ENCODE measurements around the gene SLC29A3. TPM values are rescaled to one million over a fixed set of nuclear protein-coding genes. Genes with fewer than 3 reads are reported as not detected.
"Not testable (repeated sequence)": the region's sequence is repeated elsewhere in the genome, so short reads cannot be mapped to it uniquely, and the experiment has no call there.

Gene SLC29A3
- polyA plus RNA-seq, 6 donors from 2014 or later: 4.3 to 14.5 (median 5.4) TPM

- no peak for DNase-seq
- Mint-ChIP-seq H3K9me3 (peaks cover 0 to 1% (median 0%) of the 10 kb centered on the region in 7 donors), H3K27ac (no peak overlapping the region), H3K4me1 (peaks cover 0 to 22% (median 10%) of the 10 kb centered on the region in 3 donors), H3K36me3 (peaks cover 8 to 10% of the 10 kb centered on the region in 2 donors), H3K27me3 (no peaks in the 10 kb centered on the region), H3K4me3 (no peak overlapping the region)
- no peak for ATAC-seq (ENCODE audit: low read depth in 2 of 2)
Observed at GRCh38 chr10:71354776-71355175, 35.7 kb downstream of the SLC29A3 start.

GRCh38 chr10:71355886-71356285 lies 36.8 kb downstream of the SLC29A3 start:
- H3K9me3 Mint-ChIP-seq: peaks cover 0 to 2% (median 0%) of the 10 kb centered on the region in 7 donors
- no peak for DNase-seq
- no peak overlapping the region for H3K4me3 Mint-ChIP-seq
- H3K4me1 Mint-ChIP-seq: peaks cover 0 to 27% (median 10%) of the 10 kb centered on the region in 3 donors
- ATAC-seq (ENCODE audit: low read depth in 2 of 2): no peak
- peak overlapping the region in 1 of 6 donors; percentile 12 for H3K27ac Mint-ChIP-seq
- no peaks in the 10 kb centered on the region for H3K27me3 Mint-ChIP-seq
- peaks cover 8% of the 10 kb centered on the region in 2 donors for H3K36me3 Mint-ChIP-seq

GRCh38 chr10:71357792-71358265 lies 38.8 kb downstream of the SLC29A3 start:
- H3K27ac Mint-ChIP-seq: peak overlapping the region in 5 of 6 donors; percentile 30 to 83 (median 51)
- DNase-seq (no peak), ATAC-seq (ENCODE audit: low read depth in 2 of 2) (no peak)
- peaks cover 0 to 2% (median 0%) of the 10 kb centered on the region in 7 donors for H3K9me3 Mint-ChIP-seq
- H3K36me3 Mint-ChIP-seq: peaks cover 7 to 8% of the 10 kb centered on the region in 2 donors
- H3K4me3 Mint-ChIP-seq: no peak overlapping the region
- H3K4me1 Mint-ChIP-seq: peaks cover 0 to 27% (median 10%) of the 10 kb centered on the region in 3 donors
- no peaks in the 10 kb centered on the region for H3K27me3 Mint-ChIP-seq

- DNase-seq: no peak
- H3K4me1 Mint-ChIP-seq: peaks cover 0 to 27% (median 10%) of the 10 kb centered on the region in 3 donors
- no peaks in the 10 kb centered on the region for H3K27me3 Mint-ChIP-seq
- H3K9me3 Mint-ChIP-seq: peaks cover 0 to 2% (median 0%) of the 10 kb centered on the region in 7 donors
- peaks cover 6 to 7% of the 10 kb centered on the region in 2 donors for H3K36me3 Mint-ChIP-seq
- no peak overlapping the region for H3K4me3 Mint-ChIP-seq
- no peak for ATAC-seq (ENCODE audit: low read depth in 2 of 2)
- peak overlapping the region in 4 of 6 donors; percentile 12 to 90 (median 64) for H3K27ac Mint-ChIP-seq
Observed at GRCh38 chr10:71358277-71358676, 39.2 kb downstream of the SLC29A3 start.

- H3K27me3 Mint-ChIP-seq; ATAC-seq (ENCODE audit: low read depth in 2 of 2); DNase-seq; H3K36me3 Mint-ChIP-seq; H3K9me3 Mint-ChIP-seq: not testable (repeated sequence)
- Mint-ChIP-seq H3K4me3 (peak overlapping the region in 4 of 8 donors; percentile 53 to 76 (median 70)), H3K4me1 (peaks cover 0 to 27% (median 10%) of the 10 kb centered on the region in 3 donors), H3K27ac (peak overlapping the region in 5 of 6 donors; percentile 44 to 91 (median 83))
Observed at GRCh38 chr10:71358906-71359305, 39.8 kb downstream of the SLC29A3 start.

GRCh38 chr10:71359364-71360046 lies 40.4 kb downstream of the SLC29A3 start:
- Mint-ChIP-seq H3K9me3 (peaks cover 0 to 2% (median 0%) of the 10 kb centered on the region in 7 donors), H3K4me3 (peak overlapping the region in 5 of 8 donors; percentile 42 to 76 (median 69)), H3K4me1 (peaks cover 0 to 27% (median 10%) of the 10 kb centered on the region in 3 donors), H3K27me3 (no peaks in the 10 kb centered on the region), H3K27ac (peak overlapping the region; percentile 14 to 91 (median 76)), H3K36me3 (peaks cover 4 to 7% of the 10 kb centered on the region in 2 donors)
- peak; percentile 33 for DNase-seq
- ATAC-seq (ENCODE audit: low read depth in 2 of 2): peak; percentile 83 to 86

- peaks cover 7% of the 10 kb centered on the region in 2 donors for H3K36me3 Mint-ChIP-seq
- ATAC-seq (ENCODE audit: low read depth in 2 of 2): no peak
Observed at GRCh38 chr10:71360735-71361134, 41.7 kb downstream of the SLC29A3 start.

GRCh38 chr10:71361581-71361980 lies 42.5 kb downstream of the SLC29A3 start:
- Mint-ChIP-seq H3K4me1 (peaks cover 0 to 27% (median 10%) of the 10 kb centered on the region in 3 donors), H3K36me3 (peaks cover 7% of the 10 kb centered on the region in 2 donors), H3K9me3 (peaks cover 0 to 2% (median 0%) of the 10 kb centered on the region in 7 donors), H3K27ac (no peak overlapping the region), H3K4me3 (no peak overlapping the region), H3K27me3 (no peaks in the 10 kb centered on the region)
- DNase-seq: no peak
- no peak for ATAC-seq (ENCODE audit: low read depth in 2 of 2)

More at GRCh38 chr10:71360735-71361134, 41.7 kb downstream of the SLC29A3 start:
- no peaks in the 10 kb centered on the region for H3K27me3 Mint-ChIP-seq
- H3K9me3 Mint-ChIP-seq: peaks cover 0 to 2% (median 0%) of the 10 kb centered on the region in 7 donors
- no peak overlapping the region for H3K4me3 Mint-ChIP-seq
- H3K4me1 Mint-ChIP-seq: peaks cover 0 to 27% (median 10%) of the 10 kb centered on the region in 3 donors
- no peak for DNase-seq
- H3K27ac Mint-ChIP-seq: no peak overlapping the region

GRCh38 chr10:71362141-71362540 lies 43.1 kb downstream of the SLC29A3 start:
- Mint-ChIP-seq H3K4me3 (peak overlapping the region in 1 of 8 donors; percentile 72), H3K36me3 (peaks cover 7% of the 10 kb centered on the region in 2 donors), H3K27me3 (no peaks in the 10 kb centered on the region), H3K27ac (peak overlapping the region in 1 of 6 donors; percentile 32), H3K4me1 (peaks cover 0 to 27% (median 10%) of the 10 kb centered on the region in 3 donors), H3K9me3 (peaks cover 0 to 3% (median 0%) of the 10 kb centered on the region in 7 donors)
- DNase-seq: no peak
- ATAC-seq (ENCODE audit: low read depth in 2 of 2): no peak

- H3K9me3 Mint-ChIP-seq: peaks cover 0 to 3% (median 0%) of the 10 kb centered on the region in 7 donors
Observed at GRCh38 chr10:71363936-71364335, 44.9 kb downstream of the SLC29A3 start.

GRCh38 chr10:71365366-71365765 lies 46.3 kb downstream of the SLC29A3 start:
- Mint-ChIP-seq H3K4me3 (no peak overlapping the region), H3K4me1 (peaks cover 0 to under 1% (median 0%) of the 10 kb centered on the region in 3 donors), H3K27me3 (no peaks in the 10 kb centered on the region), H3K36me3 (peaks cover 7% of the 10 kb centered on the region in 2 donors), H3K27ac (peak overlapping the region in 2 of 6 donors; percentile 19 to 47), H3K9me3 (peaks cover 0 to 3% (median 0%) of the 10 kb centered on the region in 7 donors)
- ATAC-seq (ENCODE audit: low read depth in 2 of 2) (no peak), DNase-seq (no peak)

More at GRCh38 chr10:71363936-71364335, 44.9 kb downstream of the SLC29A3 start:
- ATAC-seq (ENCODE audit: low read depth in 2 of 2): no peak
- Mint-ChIP-seq H3K4me1 (peaks cover 0 to 13% (median under 1%) of the 10 kb centered on the region in 3 donors), H3K4me3 (no peak overlapping the region), H3K36me3 (peaks cover 7% of the 10 kb centered on the region in 2 donors), H3K27ac (no peak overlapping the region), H3K27me3 (no peaks in the 10 kb centered on the region)
- no peak for DNase-seq

- Mint-ChIP-seq H3K27ac (no peak overlapping the region), H3K36me3 (peaks cover 7% of the 10 kb centered on the region in 2 donors)
Observed at GRCh38 chr10:71366690-71367089, 47.6 kb downstream of the SLC29A3 start.

GRCh38 chr10:71367271-71367670 lies 48.2 kb downstream of the SLC29A3 start:
- Mint-ChIP-seq H3K4me3 (no peak overlapping the region), H3K36me3 (peaks cover 3 to 7% of the 10 kb centered on the region in 2 donors), H3K9me3 (peaks cover 0 to 3% (median 0%) of the 10 kb centered on the region in 7 donors), H3K27ac (peak overlapping the region in 1 of 6 donors; percentile 65), H3K27me3 (no peaks in the 10 kb centered on the region), H3K4me1 (peaks cover 6 to 12% (median 11%) of the 10 kb centered on the region in 3 donors)
- no peak for DNase-seq
- ATAC-seq (ENCODE audit: low read depth in 2 of 2): no peak

More at GRCh38 chr10:71366690-71367089, 47.6 kb downstream of the SLC29A3 start:
- Mint-ChIP-seq H3K9me3 (peaks cover 0 to 3% (median 0%) of the 10 kb centered on the region in 7 donors), H3K4me1 (peaks cover 2 to 7% (median 5%) of the 10 kb centered on the region in 3 donors), H3K27me3 (no peaks in the 10 kb centered on the region), H3K4me3 (no peak overlapping the region)
- no peak for ATAC-seq (ENCODE audit: low read depth in 2 of 2)
- no peak for DNase-seq
